Eye (tissue), 1 donor: ENCODE measurements around the gene PKP4.

Experiments
- DNase-seq: peaks from one replicate; pipeline ENCODE4 v3.0.0-alpha.2; 2015

PKP4 gene

GRCh38 chr2:158723181-158723838, 266.6 kb downstream of the PKP4 start:
- DNase-seq = no peak

- DNase-seq = no peak
These were observed 267.4 kb downstream of the PKP4 start for GRCh38 chr2:158723921-158724802.

- DNase-seq = no peak
These were observed 268.1 kb downstream of the PKP4 start for GRCh38 chr2:158724803-158725381.

GRCh38 chr2:158725441-158725891, 268.7 kb downstream of the PKP4 start:
- DNase-seq = no peak

GRCh38 chr2:158726911-158727592, 270.3 kb downstream of the PKP4 start:
- peak; percentile 77 for DNase-seq

- no peak for DNase-seq
These were observed 271.7 kb downstream of the PKP4 start for GRCh38 chr2:158728422-158728821.

- no peak for DNase-seq
These were observed 272.7 kb downstream of the PKP4 start for GRCh38 chr2:158729451-158729850.

- DNase-seq = peak; percentile 67
These were observed 273.3 kb downstream of the PKP4 start for GRCh38 chr2:158729873-158730620.

GRCh38 chr2:158730621-158731140, 273.9 kb downstream of the PKP4 start:
- no peak for DNase-seq

GRCh38 chr2:158731386-158731785, 274.6 kb downstream of the PKP4 start:
- DNase-seq = peak; percentile 60
